OCI-LY7 (cell line): ENCODE results near the gene FOXA1.

Experiments used
- CTCF ChIP-seq: fragments of 200-600 bp; sonication (generic); conservative IDR thresholded peaks from 2 replicates; pipeline ENCODE4 v1.5.1; 2014; ENCODE audit warnings: mild to moderate bottlenecking, antibody characterized with exemption, low read length, moderate library complexity, mixed read lengths
- EZH2phosphoT487 ChIP-seq: fragments of 200-600 bp; sonication (generic); IDR thresholded peaks from 2 replicates; pipeline ENCODE4 v1.6.1; 2018; ENCODE audit warnings: low read depth, borderline replicate concordance, mild to moderate bottlenecking, mixed run types, antibody characterized with exemption, low read length, moderate library complexity, mixed read lengths

- TF ChIP-seq CTCF = no peak
- no peak for TF ChIP-seq EZH2phosphoT487
Measured at GRCh38 chr14:37618498-37619028, 23.5 kb upstream of the FOXA1 start.
